Measurements from ENCODE around the gene RASA2. TPM values are rescaled to one million over a fixed set of nuclear protein-coding genes. Genes with fewer than 3 reads are reported as not detected.

The RASA2 gene
- total and polyA plus RNA-seq, 11 donors: 2.0 to 12.3 (median 3.4) TPM

DNA sequence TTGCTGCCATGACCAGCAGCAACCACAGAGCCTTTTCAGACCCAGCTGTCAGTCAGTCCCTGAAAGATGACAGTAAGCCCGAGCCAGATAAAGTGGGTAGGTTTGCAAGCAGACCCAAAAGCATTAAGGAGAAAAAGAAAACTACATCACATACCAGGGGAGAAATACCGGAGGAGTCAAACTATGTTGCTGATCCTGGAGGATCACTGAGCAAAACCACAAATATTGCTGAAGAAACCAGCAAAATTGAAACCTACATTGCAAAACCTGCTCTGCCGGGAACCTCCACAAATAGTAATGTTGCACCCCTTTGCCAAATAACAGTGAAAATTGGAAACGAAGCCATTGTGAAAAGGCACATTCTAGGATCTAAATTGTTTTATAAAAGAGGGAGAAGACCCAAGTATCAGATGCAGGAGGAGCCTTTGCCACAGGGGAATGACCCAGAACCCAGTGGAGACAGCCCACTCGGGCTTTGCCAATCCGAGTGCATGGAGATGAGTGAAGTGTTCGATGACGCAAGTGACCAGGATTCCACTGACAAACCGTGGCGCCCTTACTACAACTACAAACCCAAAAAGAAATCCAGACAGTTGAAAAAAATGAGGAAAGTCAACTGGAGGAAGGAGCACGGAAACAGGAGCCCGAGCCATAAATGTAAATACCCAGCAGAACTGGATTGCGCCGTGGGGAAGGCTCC lies 42.1 kb upstream of the RASA2 start:
- no peak for DNase-seq
- WGBS, 4 donors: 89 to 95% (median 92%) methylated on average over 14 of the region's 14 CpGs
- ATAC-seq: no peak
- TF ChIP-seq, protein P1, sequence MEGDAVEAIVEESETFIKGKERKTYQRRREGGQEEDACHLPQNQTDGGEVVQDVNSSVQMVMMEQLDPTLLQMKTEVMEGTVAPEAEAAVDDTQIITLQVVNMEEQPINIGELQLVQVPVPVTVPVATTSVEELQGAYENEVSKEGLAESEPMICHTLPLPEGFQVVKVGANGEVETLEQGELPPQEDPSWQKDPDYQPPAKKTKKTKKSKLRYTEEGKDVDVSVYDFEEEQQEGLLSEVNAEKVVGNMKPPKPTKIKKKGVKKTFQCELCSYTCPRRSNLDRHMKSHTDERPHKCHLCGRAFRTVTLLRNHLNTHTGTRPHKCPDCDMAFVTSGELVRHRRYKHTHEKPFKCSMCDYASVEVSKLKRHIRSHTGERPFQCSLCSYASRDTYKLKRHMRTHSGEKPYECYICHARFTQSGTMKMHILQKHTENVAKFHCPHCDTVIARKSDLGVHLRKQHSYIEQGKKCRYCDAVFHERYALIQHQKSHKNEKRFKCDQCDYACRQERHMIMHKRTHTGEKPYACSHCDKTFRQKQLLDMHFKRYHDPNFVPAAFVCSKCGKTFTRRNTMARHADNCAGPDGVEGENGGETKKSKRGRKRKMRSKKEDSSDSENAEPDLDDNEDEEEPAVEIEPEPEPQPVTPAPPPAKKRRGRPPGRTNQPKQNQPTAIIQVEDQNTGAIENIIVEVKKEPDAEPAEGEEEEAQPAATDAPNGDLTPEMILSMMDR (IDR thresholded peaks at IDR 0.05): no peak
- TF ChIP-seq POLR2A (IDR thresholded peaks at IDR 0.05): no peak
- Histone ChIP-seq H3K27me3 (no peaks in the 10 kb centered on the region), H3K9me3 (no peaks in the 10 kb centered on the region), H3K4me3 (no peak overlapping the region), H3K4me1 (peaks cover 3 to 95% (median 59%) of the 10 kb centered on the region in 12 donors), H3K36me3 (peaks cover 0 to 67% (median 52%) of the 10 kb centered on the region in 9 donors), H3K27ac (peak overlapping the region in 5 of 12 donors; percentile 1 to 83 (median 78))
- intact Hi-C loops (cut with DNase I): loop anchor here in 6 of 10 donors (5.0 kb wide), 3 partner anchors 32 to 77 kb away; partner anchors contain the start of gene ZBTB38 (in 2 of the 6)

DNA sequence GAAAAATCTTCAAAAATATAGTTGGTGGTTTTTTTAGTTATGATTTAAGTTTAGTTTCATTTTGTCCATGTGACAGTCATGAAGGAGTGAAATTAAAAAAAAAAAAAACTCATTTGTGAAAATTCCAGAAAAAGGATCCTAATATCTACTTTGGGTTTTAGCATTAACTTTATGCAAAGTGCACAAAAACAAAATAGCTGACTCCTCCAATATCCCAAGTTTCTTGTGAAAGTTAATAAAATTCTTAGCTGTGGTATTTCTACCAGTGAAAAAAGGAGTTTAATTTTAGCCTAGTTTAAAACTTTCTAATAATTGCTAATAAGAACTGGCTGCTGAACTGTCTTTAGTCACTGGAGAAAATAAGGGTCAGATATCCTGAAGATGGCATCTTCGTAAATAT lies 40.8 kb upstream of the RASA2 start:
- peaks cover 3 to 88% (median 50%) of the 10 kb centered on the region in 12 donors for H3K4me1 ChIP-seq
- no peak overlapping the region for H3K4me3 ChIP-seq
- peaks cover 0 to 67% (median 52%) of the 10 kb centered on the region in 9 donors for H3K36me3 ChIP-seq
- ATAC-seq (no peak), DNase-seq (no peak)
- no peaks in the 10 kb centered on the region for H3K9me3 ChIP-seq
- H3K27me3 ChIP-seq: no peaks in the 10 kb centered on the region
- peak overlapping the region in 2 of 12 donors; percentile 5 to 83 for H3K27ac ChIP-seq
- 98 to 100% (median 99%) methylated on average over 1 of the region's 1 CpG for WGBS, 4 donors
- no peak for TF ChIP-seq POLR2A (IDR thresholded peaks at IDR 0.05)
- TF ChIP-seq, protein P1 (IDR thresholded peaks at IDR 0.05): no peak
- intact Hi-C loops (cut with DNase I): loop anchor here in 1 of 10 donors (5.0 kb wide), 1 partner anchor 34 kb away; no protein-coding TSS in a partner anchor

DNA sequence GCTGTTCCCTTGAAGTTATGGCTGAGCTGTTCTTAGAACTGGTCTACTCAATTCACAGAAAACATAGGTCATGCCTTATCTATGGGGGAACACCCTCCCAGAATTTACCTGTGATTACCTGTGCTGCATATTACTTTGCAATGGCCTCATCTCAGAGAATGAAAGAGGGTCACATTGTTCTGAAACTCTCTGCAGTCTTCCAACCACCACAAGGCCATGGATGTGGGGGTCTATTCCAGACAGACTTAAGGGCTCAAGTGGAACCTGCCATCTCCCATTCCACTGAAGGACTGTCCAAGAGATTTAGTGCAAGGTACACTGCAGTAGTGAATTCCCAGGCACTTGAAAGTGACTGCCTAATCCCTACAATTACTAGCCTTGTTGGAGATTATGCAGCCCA lies 40.1 kb upstream of the RASA2 start:
- no peak for TF ChIP-seq POLR2A (IDR thresholded peaks at IDR 0.05)
- Histone ChIP-seq H3K4me1 (peaks cover 0 to 84% (median 48%) of the 10 kb centered on the region in 12 donors), H3K27me3 (no peaks in the 10 kb centered on the region), H3K36me3 (peaks cover 0 to 67% (median 52%) of the 10 kb centered on the region in 9 donors), H3K27ac (peak overlapping the region in 3 of 12 donors; percentile 13 to 55 (median 39)), H3K9me3 (no peaks in the 10 kb centered on the region), H3K4me3 (no peak overlapping the region)
- DNase-seq (no peak), ATAC-seq (no peak)
- intact Hi-C loops (cut with DNase I): loop anchor here in 1 of 10 donors (5.0 kb wide), 1 partner anchor 34 kb away; no protein-coding TSS in a partner anchor

DNA sequence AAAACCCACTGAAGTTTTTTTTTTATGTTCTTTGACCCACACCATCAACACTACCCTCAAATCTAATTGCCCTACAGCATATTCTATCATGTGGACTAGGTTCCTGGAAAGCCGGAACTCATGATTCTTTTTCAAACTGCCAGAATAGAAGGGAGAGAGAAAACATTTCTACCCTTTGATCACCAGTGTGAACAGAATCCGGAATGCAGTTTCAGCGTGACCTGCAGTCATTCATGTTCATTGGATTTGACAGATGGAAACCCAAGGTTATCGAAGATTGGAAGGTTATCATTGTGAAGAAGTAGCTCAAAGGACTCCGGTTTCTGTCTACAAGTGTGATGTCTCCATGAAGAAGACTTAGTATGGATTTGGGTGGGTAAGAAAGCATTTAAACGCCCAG lies 39.4 kb upstream of the RASA2 start:
- intact Hi-C loops (cut with DNase I): loop anchor here in 1 of 10 donors (5.0 kb wide), 1 partner anchor 35 kb away; no protein-coding TSS in a partner anchor
- WGBS, 4 donors: 76 to 83% (median 79%) methylated on average over 6 of the region's 6 CpGs
- TF ChIP-seq POLR2A (IDR thresholded peaks at IDR 0.05): no peak
- TF ChIP-seq, protein P1 (IDR thresholded peaks at IDR 0.05): no peak
- no peaks in the 10 kb centered on the region for H3K27me3 ChIP-seq
- H3K4me3 ChIP-seq: no peak overlapping the region
- peaks cover 0 to 66% (median 52%) of the 10 kb centered on the region in 9 donors for H3K36me3 ChIP-seq
- DNase-seq (no peak), ATAC-seq (no peak)
- peaks cover 0 to 83% (median 48%) of the 10 kb centered on the region in 12 donors for H3K4me1 ChIP-seq
- H3K9me3 ChIP-seq: no peaks in the 10 kb centered on the region
- H3K27ac ChIP-seq: peak overlapping the region in 5 of 12 donors; percentile 2 to 55 (median 13)
